ENCODE results near the gene PCNT.

The PCNT gene

GRCh38 chr21:46406001-46406400, 82.0 kb downstream of the PCNT start:
- H3K27ac ChIP-seq (ENCODE audit: low read length): no peak overlapping the region
- WGBS (ENCODE audit: insufficient coverage, insufficient read length): no CpG with 5 or more reads among the region's 8 CpGs
- H3K36me3 ChIP-seq (ENCODE audit: control insufficient read depth, insufficient read depth, low read length): 0 out of 2 replicates have a peak, but pooled peaks cover 11% of the 10 kb centered on the region

GRCh38 chr21:46409641-46410406, 85.9 kb downstream of the PCNT start:
- no peak for DNase-seq (ENCODE audit: low read depth, low spot score)
- Histone ChIP-seq H3K36me3 (ENCODE audit: control insufficient read depth, insufficient read depth, low read length) (0 out of 2 replicates have a peak, but pooled peaks cover 7% of the 10 kb centered on the region), H3K9me3 (ENCODE audit: control insufficient read depth, insufficient read depth, low read length) (no peaks in the 10 kb centered on the region), H3K4me1 (ENCODE audit: control insufficient read depth, insufficient read depth, low read length) (peaks cover 2% of the 10 kb centered on the region), H3K27ac (ENCODE audit: low read length) (no peak overlapping the region), H3K27me3 (ENCODE audit: control insufficient read depth, insufficient read depth, low read length) (no peaks in the 10 kb centered on the region), H3K4me3 (ENCODE audit: low read length) (no peak overlapping the region)
- no CpG with 5 or more reads among the region's 32 CpGs for WGBS (ENCODE audit: insufficient coverage, insufficient read length)

More at GRCh38 chr21:46406001-46406400, 82.0 kb downstream of the PCNT start:
- Histone ChIP-seq H3K4me1 (ENCODE audit: control insufficient read depth, insufficient read depth, low read length) (peaks cover 2% of the 10 kb centered on the region), H3K4me3 (ENCODE audit: low read length) (no peak overlapping the region), H3K27me3 (ENCODE audit: control insufficient read depth, insufficient read depth, low read length) (no peaks in the 10 kb centered on the region), H3K9me3 (ENCODE audit: control insufficient read depth, insufficient read depth, low read length) (no peaks in the 10 kb centered on the region)
- DNase-seq (ENCODE audit: low read depth, low spot score): no peak

GRCh38 chr21:46410516-46410915, 86.6 kb downstream of the PCNT start:
- DNase-seq (ENCODE audit: low read depth, low spot score): no peak
- Histone ChIP-seq H3K36me3 (ENCODE audit: control insufficient read depth, insufficient read depth, low read length) (0 out of 2 replicates have a peak, but pooled peaks cover 7% of the 10 kb centered on the region), H3K27me3 (ENCODE audit: control insufficient read depth, insufficient read depth, low read length) (no peaks in the 10 kb centered on the region), H3K9me3 (ENCODE audit: control insufficient read depth, insufficient read depth, low read length) (no peaks in the 10 kb centered on the region), H3K4me1 (ENCODE audit: control insufficient read depth, insufficient read depth, low read length) (peaks cover 2% of the 10 kb centered on the region), H3K4me3 (ENCODE audit: low read length) (no peak overlapping the region), H3K27ac (ENCODE audit: low read length) (no peak overlapping the region)
- WGBS (ENCODE audit: insufficient coverage, insufficient read length): no CpG with 5 or more reads among the region's 9 CpGs

- Histone ChIP-seq H3K27ac (ENCODE audit: low read length) (no peak overlapping the region), H3K4me3 (ENCODE audit: low read length) (no peak overlapping the region), H3K36me3 (ENCODE audit: control insufficient read depth, insufficient read depth, low read length) (0 out of 2 replicates have a peak, but pooled peaks cover 10% of the 10 kb centered on the region), H3K4me1 (ENCODE audit: control insufficient read depth, insufficient read depth, low read length) (peaks cover 2% of the 10 kb centered on the region), H3K27me3 (ENCODE audit: control insufficient read depth, insufficient read depth, low read length) (no peaks in the 10 kb centered on the region), H3K9me3 (ENCODE audit: control insufficient read depth, insufficient read depth, low read length) (no peaks in the 10 kb centered on the region)
- no peak for DNase-seq (ENCODE audit: low read depth, low spot score)
- WGBS (ENCODE audit: insufficient coverage, insufficient read length): no CpG with 5 or more reads among the region's 17 CpGs
Measured at GRCh38 chr21:46411236-46411635, 87.3 kb downstream of the PCNT start.

- H3K4me1 ChIP-seq (ENCODE audit: control insufficient read depth, insufficient read depth, low read length): peaks cover 2% of the 10 kb centered on the region
- H3K9me3 ChIP-seq (ENCODE audit: control insufficient read depth, insufficient read depth, low read length): no peaks in the 10 kb centered on the region
- H3K27me3 ChIP-seq (ENCODE audit: control insufficient read depth, insufficient read depth, low read length): no peaks in the 10 kb centered on the region
- no CpG with 5 or more reads among the region's 31 CpGs for WGBS (ENCODE audit: insufficient coverage, insufficient read length)
- H3K36me3 ChIP-seq (ENCODE audit: control insufficient read depth, insufficient read depth, low read length): peaks cover 14% of the 10 kb centered on the region
- no peak overlapping the region for H3K27ac ChIP-seq (ENCODE audit: low read length)
- DNase-seq (ENCODE audit: low read depth, low spot score): no peak
- H3K4me3 ChIP-seq (ENCODE audit: low read length): no peak overlapping the region
Measured at GRCh38 chr21:46411691-46412090, 87.7 kb downstream of the PCNT start.

- no CpG with 5 or more reads among the region's 39 CpGs for WGBS (ENCODE audit: insufficient coverage, insufficient read length)
- H3K4me1 ChIP-seq (ENCODE audit: control insufficient read depth, insufficient read depth, low read length): peaks cover 2% of the 10 kb centered on the region
- H3K36me3 ChIP-seq (ENCODE audit: control insufficient read depth, insufficient read depth, low read length): peaks cover 15% of the 10 kb centered on the region
- H3K27ac ChIP-seq (ENCODE audit: low read length): no peak overlapping the region
- no peaks in the 10 kb centered on the region for H3K27me3 ChIP-seq (ENCODE audit: control insufficient read depth, insufficient read depth, low read length)
- no peaks in the 10 kb centered on the region for H3K9me3 ChIP-seq (ENCODE audit: control insufficient read depth, insufficient read depth, low read length)
- no peak overlapping the region for H3K4me3 ChIP-seq (ENCODE audit: low read length)
- no peak for DNase-seq (ENCODE audit: low read depth, low spot score)
Measured at GRCh38 chr21:46412521-46413364, 88.8 kb downstream of the PCNT start.

- Histone ChIP-seq H3K27ac (ENCODE audit: low read length) (no peak overlapping the region), H3K4me1 (ENCODE audit: control insufficient read depth, insufficient read depth, low read length) (peaks cover 2% of the 10 kb centered on the region), H3K27me3 (ENCODE audit: control insufficient read depth, insufficient read depth, low read length) (no peaks in the 10 kb centered on the region), H3K4me3 (ENCODE audit: low read length) (no peak overlapping the region), H3K36me3 (ENCODE audit: control insufficient read depth, insufficient read depth, low read length) (peaks cover 15% of the 10 kb centered on the region), H3K9me3 (ENCODE audit: control insufficient read depth, insufficient read depth, low read length) (no peaks in the 10 kb centered on the region)
- no CpG with 5 or more reads among the region's 9 CpGs for WGBS (ENCODE audit: insufficient coverage, insufficient read length)
- no peak for DNase-seq (ENCODE audit: low read depth, low spot score)
Measured at GRCh38 chr21:46413365-46413696, 89.4 kb downstream of the PCNT start.

GRCh38 chr21:46414965-46415275, 91.0 kb downstream of the PCNT start:
- DNase-seq (ENCODE audit: low read depth, low spot score): no peak
- Histone ChIP-seq H3K4me3 (ENCODE audit: low read length) (no peak overlapping the region), H3K9me3 (ENCODE audit: control insufficient read depth, insufficient read depth, low read length) (no peaks in the 10 kb centered on the region), H3K4me1 (ENCODE audit: control insufficient read depth, insufficient read depth, low read length) (peaks cover 2% of the 10 kb centered on the region), H3K27ac (ENCODE audit: low read length) (no peak overlapping the region), H3K36me3 (ENCODE audit: control insufficient read depth, insufficient read depth, low read length) (peaks cover 15% of the 10 kb centered on the region), H3K27me3 (ENCODE audit: control insufficient read depth, insufficient read depth, low read length) (no peaks in the 10 kb centered on the region)
- no CpG with 5 or more reads among the region's 13 CpGs for WGBS (ENCODE audit: insufficient coverage, insufficient read length)

- H3K27ac ChIP-seq (ENCODE audit: low read length): no peak overlapping the region
- H3K4me1 ChIP-seq (ENCODE audit: control insufficient read depth, insufficient read depth, low read length): no peaks in the 10 kb centered on the region
- no peaks in the 10 kb centered on the region for H3K9me3 ChIP-seq (ENCODE audit: control insufficient read depth, insufficient read depth, low read length)
- WGBS (ENCODE audit: insufficient coverage, insufficient read length): no CpG with 5 or more reads among the region's 20 CpGs
- peaks cover 14% of the 10 kb centered on the region for H3K36me3 ChIP-seq (ENCODE audit: control insufficient read depth, insufficient read depth, low read length)
- no peak for DNase-seq (ENCODE audit: low read depth, low spot score)
- H3K27me3 ChIP-seq (ENCODE audit: control insufficient read depth, insufficient read depth, low read length): no peaks in the 10 kb centered on the region
- H3K4me3 ChIP-seq (ENCODE audit: low read length): no peak overlapping the region
Measured at GRCh38 chr21:46416551-46416950, 92.6 kb downstream of the PCNT start.

GRCh38 chr21:46418265-46418946, 94.5 kb downstream of the PCNT start:
- no peaks in the 10 kb centered on the region for H3K4me1 ChIP-seq (ENCODE audit: control insufficient read depth, insufficient read depth, low read length)
- H3K9me3 ChIP-seq (ENCODE audit: control insufficient read depth, insufficient read depth, low read length): no peaks in the 10 kb centered on the region
- no CpG with 5 or more reads among the region's 25 CpGs for WGBS (ENCODE audit: insufficient coverage, insufficient read length)
- no peaks in the 10 kb centered on the region for H3K27me3 ChIP-seq (ENCODE audit: control insufficient read depth, insufficient read depth, low read length)
- no peak overlapping the region for H3K4me3 ChIP-seq (ENCODE audit: low read length)
- DNase-seq (ENCODE audit: low read depth, low spot score): no peak
- H3K36me3 ChIP-seq (ENCODE audit: control insufficient read depth, insufficient read depth, low read length): peaks cover 13% of the 10 kb centered on the region
- H3K27ac ChIP-seq (ENCODE audit: low read length): no peak overlapping the region

All from iPS DF 6.9 (cell line).